GM21390 (cell line): ENCODE results near the gene SERPINA12.

Source experiments
- ATAC-seq: cut with Tn5 transposase; IDR thresholded peaks from one replicate; pipeline ENCODE4 v1.9.1; 2021; ENCODE audit not compliant: unreplicated experiment

The SERPINA12 gene

GRCh38 chr14:94509356-94509755 lies at the start of gene SERPINA12:
Gene SERPINA12 (minus strand): TSS chr14:94509469. CDS start chr14:94498397, 11,072 bp downstream.
- no peak for ATAC-seq

- ATAC-seq: no peak
Observed at GRCh38 chr14:94558842-94559241, 49.6 kb upstream of the SERPINA12 start.

- no peak for ATAC-seq
Observed at GRCh38 chr14:94557327-94557726, 48.1 kb upstream of the SERPINA12 start.

GRCh38 chr14:94555991-94556390 lies 46.7 kb upstream of the SERPINA12 start:
- ATAC-seq: no peak

GRCh38 chr14:94550041-94550440 lies 40.8 kb upstream of the SERPINA12 start:
- ATAC-seq: no peak

DNA sequence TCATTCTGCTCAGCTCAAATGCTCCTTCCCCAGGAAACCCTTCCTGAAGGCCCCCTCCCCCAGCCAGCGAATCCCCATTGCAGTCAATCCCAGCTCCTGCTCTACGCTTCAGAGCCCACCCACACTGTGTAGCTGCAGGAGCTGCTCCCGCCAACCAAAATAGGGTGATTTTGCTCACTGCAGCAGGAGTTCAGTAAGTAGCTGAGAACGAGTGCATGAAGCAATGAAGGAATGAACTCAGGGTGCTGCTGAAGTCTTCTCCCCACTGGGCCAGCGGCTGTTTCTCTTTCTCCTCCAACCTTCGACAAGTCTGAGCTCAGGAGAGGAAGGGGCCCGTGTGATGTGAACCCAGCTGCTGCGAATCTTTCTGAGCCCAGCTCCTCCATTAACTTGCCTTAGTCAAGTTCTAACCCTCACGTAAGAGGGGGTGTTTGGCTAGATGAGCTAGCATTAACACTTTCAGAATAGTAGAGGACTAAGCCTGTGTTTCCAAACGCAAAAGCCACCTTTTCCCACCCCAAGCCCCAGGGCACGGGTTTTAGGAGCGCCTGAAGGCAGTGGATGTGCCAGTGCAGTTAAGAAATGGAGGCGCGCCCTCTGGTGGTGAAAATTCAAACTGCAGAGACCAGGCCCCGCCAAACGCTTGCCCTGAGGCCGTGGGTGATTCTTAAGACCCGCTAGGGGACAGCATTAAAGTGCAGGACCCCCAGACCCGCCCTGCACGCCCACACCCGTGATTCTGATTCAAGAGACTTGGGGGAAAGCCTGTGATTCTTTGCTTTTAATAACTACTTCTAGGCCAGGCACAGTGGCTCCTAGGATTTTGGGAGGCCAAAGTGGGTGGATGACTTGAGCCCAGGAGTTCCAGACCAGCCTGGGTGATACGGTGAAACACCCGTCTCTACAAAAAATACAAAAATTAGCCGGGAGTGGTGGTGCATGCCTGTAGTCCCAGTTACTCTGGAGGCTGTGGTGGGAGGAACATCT lies 40.0 kb upstream of the SERPINA12 start:
- no peak for ATAC-seq

DNA sequence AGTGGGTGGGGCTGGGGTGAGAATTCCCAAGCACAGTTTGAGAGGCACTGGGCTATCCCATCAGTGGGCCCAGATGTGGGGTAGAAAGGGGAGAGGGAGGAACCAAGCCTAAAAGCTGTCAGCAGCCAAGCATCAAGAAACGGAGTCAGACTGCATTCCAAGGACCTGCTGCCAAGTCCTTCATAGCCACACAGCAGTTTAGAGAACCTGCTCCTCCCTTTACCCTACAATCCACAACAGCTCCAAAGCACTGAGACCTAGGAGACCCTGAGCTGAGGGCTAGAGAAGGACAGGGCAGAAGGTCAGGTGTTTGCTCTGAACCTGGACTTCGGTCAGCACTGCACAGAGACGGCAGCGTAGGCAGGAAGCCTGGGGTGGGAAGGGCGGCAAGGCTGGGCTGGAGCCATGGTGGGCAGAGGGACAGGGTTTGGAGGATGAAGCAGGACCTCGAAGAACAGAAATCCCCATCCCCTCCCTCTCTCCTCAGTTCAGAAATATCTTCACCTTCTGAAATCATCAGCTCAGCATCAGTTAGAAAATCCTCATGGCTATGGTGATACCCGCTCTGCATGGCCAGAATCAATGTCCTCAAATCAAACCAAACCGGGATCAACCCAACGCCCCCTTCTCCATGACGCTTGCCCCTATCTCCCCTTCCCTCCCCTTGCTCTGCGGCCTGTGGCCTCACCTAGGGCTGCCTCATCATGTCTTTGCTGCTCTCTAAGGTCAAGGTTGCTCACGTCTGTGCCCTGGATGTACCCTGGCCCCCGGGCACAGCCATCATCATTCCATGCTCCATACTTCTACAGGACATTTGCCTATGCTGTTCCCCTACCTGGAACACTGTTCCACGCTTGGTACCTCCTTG lies 39.1 kb upstream of the SERPINA12 start:
- ATAC-seq: no peak

DNA sequence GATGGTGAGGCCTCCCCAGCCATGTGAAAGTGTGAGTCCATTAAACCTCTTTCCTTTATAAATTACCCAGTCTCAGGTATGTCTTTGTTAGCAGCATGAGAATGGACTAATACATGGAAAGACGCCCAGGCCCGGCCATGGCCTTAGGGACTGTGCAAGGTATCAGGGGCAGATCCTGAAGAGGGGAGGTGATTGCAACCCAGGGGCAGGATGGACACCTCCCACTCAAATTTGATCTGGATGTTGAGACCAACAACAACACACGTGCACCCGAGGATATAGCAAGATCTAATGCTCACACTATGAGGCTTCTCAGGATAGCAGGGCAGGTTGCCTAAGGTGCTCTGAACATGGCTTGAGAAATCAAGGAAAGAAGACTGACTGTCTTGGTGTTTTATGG lies 38.5 kb upstream of the SERPINA12 start:
- ATAC-seq: no peak

DNA sequence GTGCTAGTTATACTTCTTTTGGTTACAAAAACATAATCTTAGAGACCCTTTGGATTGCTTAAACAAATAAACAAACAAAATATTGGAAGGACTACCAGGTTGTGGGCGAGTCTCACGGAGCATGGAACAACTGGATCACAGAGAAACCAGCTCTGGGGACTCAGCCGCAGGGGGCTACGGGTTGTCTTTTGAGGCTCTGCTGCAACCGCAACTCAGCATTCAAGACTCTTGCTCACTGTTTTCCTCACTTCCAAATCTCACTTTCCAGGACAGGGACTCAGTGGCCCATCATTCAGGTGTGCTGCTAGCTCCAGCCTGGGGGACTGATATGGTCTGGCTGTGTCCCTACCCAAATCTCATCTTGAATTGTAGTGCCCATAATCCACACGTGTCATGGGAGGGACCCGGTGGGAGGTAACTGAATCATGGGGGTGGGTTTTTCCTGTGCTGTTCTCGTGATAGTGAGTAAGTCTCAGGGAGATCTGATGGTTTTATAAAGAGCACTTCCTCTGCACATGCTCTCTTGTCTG lies 37.9 kb upstream of the SERPINA12 start:
- ATAC-seq: no peak

DNA sequence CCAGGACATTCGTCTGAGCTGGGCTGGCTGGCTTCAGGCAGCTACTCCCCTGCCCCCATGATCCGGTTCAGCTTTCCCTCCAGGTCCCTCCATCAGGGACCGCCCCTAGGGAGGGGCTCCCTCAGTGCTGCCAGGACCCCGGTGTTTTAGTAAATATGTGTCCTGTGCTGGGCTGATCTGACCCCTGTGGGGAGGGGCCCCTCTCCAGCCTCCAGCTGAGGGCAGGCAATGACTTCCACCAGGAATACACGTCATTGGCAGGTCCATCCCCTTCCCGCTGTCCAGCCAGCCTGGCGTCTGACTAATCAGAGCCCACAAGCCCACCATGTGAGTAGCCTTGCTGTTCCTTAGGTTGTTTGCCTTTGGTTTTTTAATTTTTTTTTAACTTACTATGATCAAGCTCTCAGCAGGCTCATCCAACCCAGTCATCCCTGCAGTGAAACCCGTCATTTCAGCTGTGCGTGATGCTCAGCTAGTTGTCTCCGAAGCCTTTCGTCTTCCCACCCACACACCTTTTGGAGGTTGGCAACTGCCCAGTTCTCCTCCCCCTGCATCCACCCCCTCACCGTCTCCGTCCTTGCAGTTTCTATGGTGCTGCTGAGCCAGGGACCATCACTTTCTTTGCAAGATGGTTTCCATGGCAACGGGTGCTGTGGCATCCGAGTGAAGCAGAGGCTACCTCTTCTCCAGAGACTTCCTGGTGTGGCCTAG lies 36.0 kb upstream of the SERPINA12 start:
- no peak for ATAC-seq

GRCh38 chr14:94544726-94545125 lies 35.5 kb upstream of the SERPINA12 start:
- ATAC-seq: no peak

DNA sequence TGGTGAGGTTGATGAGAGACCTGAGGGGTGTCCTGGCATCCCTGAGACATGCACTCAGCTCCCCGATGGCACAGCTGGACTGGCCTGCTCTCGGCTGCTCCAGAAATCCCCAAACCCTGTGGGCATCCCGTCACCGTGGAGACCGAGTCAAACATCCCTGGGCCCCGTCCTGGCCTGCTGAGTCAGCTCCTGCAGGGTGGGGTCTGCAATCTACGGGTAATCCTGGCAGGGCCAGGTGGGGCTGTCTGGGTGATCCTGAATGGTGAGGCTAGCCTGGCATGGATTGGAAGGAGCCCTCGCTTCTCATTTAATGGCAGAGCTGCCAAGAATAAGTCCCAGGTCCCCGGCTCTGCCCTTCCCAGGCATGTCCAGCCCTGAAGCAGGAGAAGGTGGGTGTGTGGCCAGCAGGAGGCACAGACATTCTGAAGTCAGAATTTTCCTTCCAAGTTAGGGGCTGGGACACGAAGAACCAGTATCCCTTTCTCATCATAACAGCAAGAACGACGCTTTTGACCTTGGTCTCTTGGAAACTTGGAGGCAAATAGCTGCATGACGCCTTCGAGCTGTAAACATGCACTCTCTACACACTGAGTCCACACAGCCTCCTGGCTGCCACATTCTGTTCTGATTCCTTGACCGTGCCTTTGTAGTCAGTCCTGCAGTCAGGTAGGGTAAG lies 34.3 kb upstream of the SERPINA12 start:
- no peak for ATAC-seq

DNA sequence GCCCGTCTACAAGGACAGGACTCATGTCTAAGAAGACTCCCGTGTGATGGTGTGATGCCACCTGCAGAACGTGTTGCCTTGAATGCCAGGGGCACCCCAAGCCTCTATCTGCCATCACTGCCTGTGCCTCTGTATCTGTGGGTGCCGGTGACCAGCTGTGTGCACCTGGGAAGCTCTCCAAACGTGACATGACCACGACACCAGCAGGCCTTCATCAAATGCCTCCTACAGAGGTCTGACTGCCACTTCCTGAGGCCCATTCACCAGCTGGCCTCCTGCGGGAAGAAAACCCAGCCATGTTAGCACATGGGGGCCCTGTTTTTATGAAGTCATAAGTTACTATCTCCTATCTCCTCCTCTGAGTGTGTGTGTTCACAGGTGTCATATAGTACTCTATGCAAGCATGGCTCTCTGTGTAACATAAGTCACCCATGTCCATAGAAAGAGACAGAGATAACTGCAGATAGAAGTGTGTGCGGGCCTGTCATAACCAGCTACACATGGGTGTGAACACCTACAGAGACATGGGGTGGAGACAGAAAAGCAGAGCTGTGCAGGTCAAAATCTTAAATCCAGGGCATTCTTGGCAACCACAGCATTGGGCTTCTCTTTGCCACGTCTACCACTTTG lies 33.7 kb upstream of the SERPINA12 start:
- ATAC-seq: no peak

DNA sequence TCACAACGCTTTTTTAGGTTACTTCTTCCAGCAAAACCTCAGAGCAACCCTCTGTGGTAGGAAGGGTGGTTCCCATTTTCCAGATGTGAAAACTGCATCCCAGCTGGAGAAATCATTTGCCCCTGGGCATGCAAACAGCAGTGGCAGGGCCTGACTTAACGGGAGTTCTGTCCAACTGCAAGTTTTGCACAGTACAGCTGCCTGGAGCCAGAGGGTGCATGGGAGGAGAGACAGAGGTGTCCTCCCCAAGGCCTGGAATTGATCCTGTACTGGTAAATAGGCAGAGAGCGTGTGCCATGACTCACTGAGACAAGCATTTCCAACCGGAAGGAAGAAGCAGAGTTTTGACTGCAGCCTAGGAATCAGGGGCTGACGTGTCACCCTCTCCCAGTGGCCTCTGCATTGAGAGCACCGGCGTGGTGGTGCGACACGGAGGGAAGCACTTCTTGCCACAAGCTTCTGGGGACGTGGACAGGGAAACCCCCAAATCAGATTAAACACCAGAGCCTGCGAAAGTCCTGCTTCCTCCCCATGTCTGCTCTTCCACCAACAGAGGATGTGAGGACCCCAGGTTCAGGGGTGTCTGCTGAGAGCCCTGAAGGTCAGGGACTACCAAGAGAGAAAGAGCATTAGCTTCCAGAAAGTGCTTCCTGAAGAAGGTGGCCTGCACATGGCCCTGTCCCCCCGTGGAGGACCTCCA lies 33.0 kb upstream of the SERPINA12 start:
- ATAC-seq: no peak

DNA sequence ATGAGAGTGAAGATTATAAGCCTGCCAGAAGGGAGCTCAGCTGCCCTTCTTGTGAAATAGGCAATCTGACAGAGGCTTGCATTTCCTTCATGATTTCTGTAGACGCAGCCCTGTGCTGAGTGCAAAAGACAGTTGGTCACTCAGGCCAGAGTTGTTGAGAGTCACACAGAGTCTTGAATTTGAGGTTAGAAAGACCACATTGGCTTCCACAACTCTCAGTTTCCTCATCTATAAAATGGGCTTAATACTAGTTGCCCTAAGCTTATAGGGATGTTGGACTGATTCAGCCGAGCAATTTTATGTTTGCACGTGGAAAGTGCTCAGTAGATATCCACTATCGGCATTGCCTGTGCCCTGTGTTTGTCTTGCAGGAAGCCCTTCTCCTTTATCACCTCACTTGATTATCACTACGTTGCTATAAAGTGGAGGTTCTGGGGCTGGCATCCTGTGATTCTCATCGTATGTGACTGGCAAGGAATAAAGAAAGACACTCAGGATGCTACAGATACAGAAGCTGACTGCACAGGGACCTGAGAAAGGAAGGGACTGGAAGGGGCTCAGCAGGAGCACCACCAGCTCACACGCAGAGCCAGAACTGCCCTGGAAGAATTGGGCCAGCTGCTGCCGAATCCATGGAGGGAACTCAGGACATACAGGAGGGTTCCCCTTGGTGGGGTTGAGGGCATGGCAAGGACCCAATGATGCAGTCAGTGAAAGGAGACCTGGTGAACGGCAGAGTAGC lies 32.1 kb upstream of the SERPINA12 start:
- ATAC-seq: no peak

DNA sequence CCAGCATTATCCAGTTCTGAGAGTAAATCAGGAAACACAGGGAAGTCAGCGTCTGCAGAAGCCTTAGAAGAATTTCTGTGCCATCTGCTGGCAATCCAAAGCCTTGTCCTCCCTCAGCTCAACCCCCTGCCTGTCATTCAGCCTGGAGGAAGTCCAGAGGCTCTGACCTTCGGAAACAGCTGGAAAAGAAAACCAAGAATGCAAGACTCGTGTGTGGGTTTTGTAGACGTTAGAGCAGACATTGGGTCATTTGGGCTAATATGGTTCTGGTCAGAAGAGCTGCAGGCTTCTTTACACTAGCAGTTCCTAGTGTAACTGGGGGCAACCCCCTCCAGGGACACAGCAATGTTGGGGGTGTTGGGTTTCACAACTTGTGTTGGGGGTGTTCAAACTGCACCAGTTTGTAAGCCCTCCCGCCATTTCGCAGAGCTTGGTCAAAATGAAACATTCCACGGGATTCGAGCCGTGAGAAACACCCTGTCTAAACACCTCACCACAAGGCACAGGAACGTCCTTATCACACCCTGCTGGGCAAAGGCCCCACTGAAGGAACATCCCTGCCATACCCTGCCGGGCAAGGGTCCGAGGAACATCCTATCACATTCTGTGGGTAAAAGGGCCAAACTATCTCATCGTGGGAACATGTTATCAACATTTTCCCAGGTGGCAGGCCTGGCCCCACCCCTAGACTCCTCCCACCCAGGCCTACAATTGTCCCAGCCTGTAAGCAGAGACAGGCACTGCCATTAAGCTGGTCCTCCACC lies 30.9 kb upstream of the SERPINA12 start:
- ATAC-seq: no peak

DNA sequence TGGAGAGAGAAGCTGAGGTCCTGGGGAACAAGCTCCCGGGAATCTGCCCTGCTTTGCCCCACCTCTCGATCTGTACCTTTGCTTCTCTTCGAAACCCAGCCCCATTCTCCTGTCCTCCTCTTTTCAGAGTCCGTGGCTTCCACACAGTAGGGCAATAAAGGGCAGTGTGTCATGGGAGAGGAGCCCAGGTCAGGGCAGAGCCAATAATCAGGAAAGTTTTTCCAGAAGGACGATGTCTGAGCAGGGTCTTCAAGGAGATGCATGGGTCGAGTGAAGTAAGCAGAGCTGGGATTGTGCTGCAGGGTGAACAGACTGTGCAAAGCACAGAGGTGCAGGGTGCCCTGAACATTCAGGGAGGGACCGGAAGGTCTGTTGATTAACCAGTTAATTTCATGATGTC lies 29.9 kb upstream of the SERPINA12 start:
- no peak for ATAC-seq
